PC-9 (cell line): ENCODE data around the gene CCL7.

ENCODE experiments used
- CTCF ChIP-seq: fragments of 200-600 bp; sonication (generic); conservative IDR thresholded peaks from 2 replicates; pipeline ENCODE4 v1.6.1; 2017; ENCODE audit warnings: mixed run types, antibody characterized with exemption, mild to moderate bottlenecking, moderate library complexity
- EZH2 ChIP-seq: fragments of 200-600 bp; sonication (generic); IDR thresholded peaks from 2 replicates; pipeline ENCODE4 v1.8.0; 2017; ENCODE audit warnings: antibody characterized with exemption, low read depth

DNA sequence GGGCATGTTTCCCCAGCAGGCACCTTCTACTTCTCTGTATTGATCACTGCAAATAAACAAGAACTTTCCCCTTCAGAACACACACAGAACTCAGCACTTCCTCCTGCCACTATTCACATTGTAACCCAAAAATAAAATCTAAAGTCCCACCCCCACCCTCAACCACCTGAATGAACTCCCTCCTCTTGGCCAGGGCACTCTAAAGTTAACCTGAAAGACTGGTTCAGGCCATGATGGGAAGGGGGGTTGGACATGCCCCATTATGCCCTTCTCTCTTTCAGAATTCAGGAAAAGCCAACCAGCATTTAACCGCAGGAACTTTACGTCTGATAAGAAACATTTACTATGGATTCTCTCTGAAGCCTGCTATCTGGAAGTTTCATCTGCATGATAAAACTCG, 42.3 kb upstream of the CCL7 start:
- no peak for TF ChIP-seq CTCF
- no peak for TF ChIP-seq EZH2
